Urothelium cell line (cell line): ENCODE measurements around the gene TTC13.
"Not testable (repeated sequence)": the region's sequence is repeated elsewhere in the genome, so short reads cannot be mapped to it uniquely, and the experiment has no call there.

Experiments
- DNase-seq: peaks from one replicate; pipeline ENCODE4 v3.0.0; 2011; ENCODE audit warnings: low spot score, mixed read lengths
- FAIRE-seq: peaks from 2 replicates; lab custom pipeline; 2011; peaks lifted over from hg19 to GRCh38; lab: Jason Lieb, UNC

TTC13 gene

GRCh38 chr1:230994860-230995259 lies 16.2 kb upstream of the TTC13 start:
- FAIRE-seq = no peak
- no peak for DNase-seq

GRCh38 chr1:230992100-230992774 lies 13.6 kb upstream of the TTC13 start:
- no peak for DNase-seq
- no peak for FAIRE-seq

GRCh38 chr1:230987448-230987847 lies 8.8 kb upstream of the TTC13 start:
- DNase-seq (no peak), FAIRE-seq (no peak)

DNA sequence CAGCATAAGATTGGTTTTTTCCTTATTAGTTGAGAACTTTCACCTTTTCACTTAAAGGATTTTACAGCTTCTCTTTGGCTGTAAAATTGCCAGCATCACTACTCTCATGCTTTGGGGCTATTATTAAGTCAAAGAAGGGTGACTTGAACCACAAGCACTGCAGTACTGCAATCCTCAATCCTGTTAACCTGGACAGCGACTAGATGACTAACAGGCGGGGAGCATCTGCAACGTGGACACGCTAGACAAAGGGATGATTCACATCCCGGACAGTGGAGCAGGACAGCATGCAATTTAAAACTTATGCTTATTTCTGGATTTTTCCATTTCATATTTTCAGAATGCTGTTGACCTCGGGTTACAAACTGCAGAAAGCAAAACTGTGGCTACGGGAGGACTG lies 8.3 kb upstream of the TTC13 start:
- DNase-seq (peak; percentile 16), FAIRE-seq (no peak)

GRCh38 chr1:230985711-230986110 lies 7.0 kb upstream of the TTC13 start:
- no peak for FAIRE-seq
- DNase-seq = no peak

- not testable (repeated sequence) for FAIRE-seq, DNase-seq
Observed at GRCh38 chr1:230984622-230985515, 6.2 kb upstream of the TTC13 start.

- FAIRE-seq (no peak), DNase-seq (no peak)
Observed at GRCh38 chr1:230983811-230984210, 5.2 kb upstream of the TTC13 start.

- DNase-seq (no peak), FAIRE-seq (no peak)
Observed at GRCh38 chr1:230982696-230983095, 4.0 kb upstream of the TTC13 start.

DNA sequence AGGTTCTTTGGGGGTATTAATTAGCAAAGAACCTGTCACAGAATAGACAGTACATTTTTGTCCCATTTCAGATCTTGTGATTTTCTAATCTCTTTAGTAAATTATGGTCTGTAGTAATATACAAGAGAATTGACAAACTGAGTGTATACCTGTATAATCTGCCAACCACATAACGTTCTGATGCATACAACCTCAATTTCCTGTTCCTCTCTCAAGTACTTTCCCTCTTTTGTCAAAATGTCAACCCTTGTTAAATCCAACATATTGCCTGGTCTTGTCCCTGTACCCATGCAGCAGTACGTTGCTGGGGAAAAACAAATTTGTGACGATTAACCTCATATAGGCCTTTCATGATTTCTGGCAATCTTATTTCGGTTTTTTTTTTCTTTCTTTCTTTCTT lies 1.3 kb upstream of the TTC13 start:
- no peak for DNase-seq
- FAIRE-seq = no peak

GRCh38 chr1:230979389-230979716 lies 692 bp upstream of the TTC13 start:
- DNase-seq (no peak), FAIRE-seq (no peak)

- FAIRE-seq = no peak
Observed at GRCh38 chr1:230977761-230978490, 735 bp downstream of the TTC13 start.

DNA sequence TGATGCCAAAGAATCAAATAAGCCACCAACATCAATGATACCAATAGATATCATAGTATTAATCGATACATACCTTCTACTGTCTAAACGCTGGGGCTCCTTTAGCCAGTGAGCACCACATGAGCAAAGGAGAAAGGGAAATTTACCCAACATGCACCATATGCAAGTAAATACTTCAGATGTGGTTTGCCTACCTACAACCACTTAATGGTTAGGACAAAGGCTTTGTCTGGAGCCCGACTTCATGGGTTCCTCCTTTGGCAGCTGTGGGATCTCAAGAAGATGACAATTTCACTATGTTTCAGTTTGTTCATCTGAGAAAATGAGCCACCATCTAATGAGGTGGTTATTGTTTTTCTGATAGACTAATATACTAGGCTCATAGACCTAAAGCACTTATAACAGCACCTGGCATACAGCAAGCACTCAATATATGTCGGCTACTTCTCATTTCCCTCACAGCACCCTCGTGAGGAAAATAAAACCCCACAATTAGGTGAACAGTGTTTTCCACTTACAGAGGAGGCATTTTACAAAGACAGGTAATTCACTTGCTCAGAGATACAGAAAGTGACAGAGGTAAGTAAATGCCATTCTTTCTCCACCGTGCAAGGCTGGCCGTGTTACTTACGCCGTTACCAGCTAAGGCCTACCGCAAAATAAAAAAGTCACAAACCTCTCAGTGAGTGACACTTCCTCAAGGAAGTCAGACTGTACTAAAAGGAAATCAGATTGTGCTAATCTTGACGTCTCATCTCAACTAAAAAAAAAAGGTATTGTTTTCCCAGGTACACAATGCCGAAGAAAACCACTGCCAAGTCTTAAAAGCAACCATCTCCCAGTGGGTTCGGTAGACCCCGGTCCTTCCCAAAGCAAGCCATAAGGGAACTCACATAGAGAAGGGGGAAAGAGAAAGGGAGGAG lies 1.6 kb downstream of the TTC13 start:
- DNase-seq = no peak
- no peak for FAIRE-seq

More at GRCh38 chr1:230977761-230978490, 735 bp downstream of the TTC13 start:
- DNase-seq = peak; percentile 14

DNA sequence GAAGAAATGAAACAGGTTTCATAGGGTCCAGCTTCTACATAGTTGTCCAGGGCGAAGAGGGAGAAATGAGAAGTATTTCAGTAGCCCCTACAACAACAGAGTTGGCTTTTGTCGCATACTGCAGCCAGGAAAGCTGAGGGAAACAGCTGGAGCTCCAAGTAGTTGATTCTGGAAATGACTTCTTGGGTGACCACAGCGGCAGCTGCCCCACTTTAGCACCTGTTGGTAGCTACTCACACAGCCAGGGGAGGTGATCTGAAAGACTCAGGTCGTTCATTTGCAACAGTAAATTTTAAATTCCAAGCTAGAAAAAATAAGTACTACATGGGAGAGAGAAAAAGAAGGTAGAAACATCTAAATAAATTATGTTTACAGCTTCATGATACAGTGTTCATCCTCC lies 2.3 kb downstream of the TTC13 start:
- no peak for DNase-seq
- FAIRE-seq = no peak

DNA sequence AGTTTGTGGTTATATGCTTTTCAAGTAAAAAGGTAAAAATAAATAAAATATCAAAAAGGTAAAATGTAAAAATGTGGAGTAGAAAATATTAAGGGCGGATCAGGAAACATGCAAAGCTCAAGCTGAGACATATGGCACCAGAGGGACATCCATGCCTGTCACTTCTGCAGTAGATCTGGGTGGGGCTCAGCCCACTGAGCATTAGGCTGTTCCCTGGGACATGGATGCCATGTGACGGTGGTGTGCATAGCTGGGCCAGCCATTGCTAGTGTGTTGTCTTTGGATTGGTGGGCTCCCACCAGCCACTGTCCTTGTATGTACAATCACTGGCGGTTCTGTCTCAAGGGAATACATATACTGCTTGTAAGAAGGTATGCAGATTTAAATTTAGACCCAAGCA lies 3.0 kb downstream of the TTC13 start:
- FAIRE-seq (no peak), DNase-seq (no peak)

DNA sequence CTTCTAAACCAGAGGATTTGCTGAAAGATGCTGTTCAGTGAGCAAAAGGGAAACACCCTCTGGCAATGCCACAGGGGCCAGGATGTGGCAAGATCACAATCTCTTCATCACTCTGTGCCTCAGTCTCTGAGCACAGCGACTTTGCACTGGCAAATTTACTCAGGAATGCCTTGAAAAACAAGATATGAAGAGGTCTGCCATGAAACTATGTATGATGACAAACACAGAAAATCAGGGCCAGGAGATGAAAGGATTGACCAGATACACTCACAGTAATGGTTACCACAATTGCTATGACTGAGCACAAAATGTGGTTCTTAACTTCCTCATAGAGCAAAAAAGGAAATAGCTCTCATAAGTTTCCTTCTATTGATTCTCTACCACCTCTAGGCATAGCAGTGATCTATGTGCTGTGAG lies 5.8 kb downstream of the TTC13 start:
- no peak for DNase-seq
- no peak for FAIRE-seq

DNA sequence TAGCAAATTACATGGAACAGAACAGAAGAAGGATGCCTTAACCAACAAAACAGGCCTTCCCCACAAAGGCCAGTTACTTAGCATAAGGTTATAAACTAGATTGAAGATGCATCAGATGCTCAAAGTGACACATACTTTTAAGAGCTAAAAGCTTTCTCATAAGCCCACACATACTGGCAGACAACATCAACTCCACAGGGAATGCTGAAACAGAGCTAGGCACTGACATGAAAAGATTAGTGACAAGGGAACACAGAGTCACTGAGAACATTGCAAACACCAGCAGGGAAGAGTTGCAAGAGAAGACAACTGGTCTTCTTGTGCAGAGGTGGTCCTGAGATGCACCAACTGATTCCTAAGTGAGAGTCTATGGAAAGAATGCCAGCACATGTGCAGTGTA lies 6.9 kb downstream of the TTC13 start:
- no peak for FAIRE-seq
- DNase-seq = no peak

GRCh38 chr1:230970432-230970831 lies 8.2 kb downstream of the TTC13 start:
- DNase-seq (no peak), FAIRE-seq (no peak)

DNA sequence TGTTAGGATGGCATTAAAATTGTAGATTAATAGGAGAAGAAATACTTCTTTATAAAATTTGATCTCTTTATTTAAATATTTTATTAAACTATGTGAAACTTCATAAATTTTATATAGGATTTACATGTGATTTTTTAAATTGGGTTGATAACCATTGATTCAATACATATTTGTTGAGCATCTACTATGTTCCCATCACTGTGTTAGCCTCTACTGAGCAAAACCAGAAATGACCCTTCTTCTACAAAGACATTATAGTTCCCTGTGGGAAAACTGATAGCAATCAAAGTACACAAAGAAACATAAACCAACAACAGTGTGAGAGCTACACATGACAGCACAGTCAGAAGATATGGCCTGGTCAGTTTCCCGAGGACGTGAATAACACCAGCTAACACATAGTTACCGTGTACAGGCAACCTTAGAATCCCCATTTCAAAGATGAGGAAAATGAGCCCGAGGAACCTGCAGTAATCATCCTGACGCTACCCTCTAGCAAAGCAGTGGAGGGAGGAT lies 12.2 kb downstream of the TTC13 start:
- DNase-seq = no peak
- FAIRE-seq = no peak

GRCh38 chr1:230965535-230965934 lies 13.1 kb downstream of the TTC13 start:
- no peak for FAIRE-seq

DNA sequence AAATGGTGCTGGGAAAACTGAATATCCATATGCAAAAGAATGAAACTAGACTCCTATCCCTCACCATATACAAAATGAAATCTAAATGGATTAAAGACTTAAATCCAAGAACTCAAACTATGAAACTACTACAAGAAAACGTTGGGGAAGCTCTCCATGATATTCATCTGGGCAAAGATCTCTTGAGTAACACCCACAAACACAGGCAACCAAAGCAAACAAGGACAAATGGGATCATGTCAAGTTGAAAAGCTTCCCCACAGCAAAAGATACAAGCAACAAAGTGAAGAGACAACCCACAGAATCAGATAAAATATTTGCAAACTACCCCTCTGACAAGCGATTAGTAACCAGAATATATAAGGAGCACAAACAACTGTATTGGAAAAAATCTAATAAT lies 13.8 kb downstream of the TTC13 start:
- no peak for DNase-seq
- FAIRE-seq = no peak

More at GRCh38 chr1:230965535-230965934, 13.1 kb downstream of the TTC13 start:
- no peak for DNase-seq
